Stomach (tissue), 4 donors: Measurements from ENCODE around the gene SPATA12.

Source experiments
- CTCF ChIP-seq, 7 experiments: fragments of 450-650 bp in 4 of 7; fragments of 200-600 bp in 3 of 7; sonication (generic) in 3 of 7; IDR thresholded peaks; one replicate each; pipeline ENCODE4 v1.5.1; 2016 to 2019; ENCODE audit warnings: antibody characterized with exemption in 7 of 7, control low read depth in 2 of 7, mild to moderate bottlenecking in 1 of 7
- POLR2AphosphoS5 ChIP-seq, 3 donors: sonication (generic); formaldehyde crosslinking; IDR thresholded peaks; one replicate each; pipeline ENCODE4 v1.6.1; 2016; ENCODE audit warnings: antibody characterized with exemption in 3 of 3

DNA sequence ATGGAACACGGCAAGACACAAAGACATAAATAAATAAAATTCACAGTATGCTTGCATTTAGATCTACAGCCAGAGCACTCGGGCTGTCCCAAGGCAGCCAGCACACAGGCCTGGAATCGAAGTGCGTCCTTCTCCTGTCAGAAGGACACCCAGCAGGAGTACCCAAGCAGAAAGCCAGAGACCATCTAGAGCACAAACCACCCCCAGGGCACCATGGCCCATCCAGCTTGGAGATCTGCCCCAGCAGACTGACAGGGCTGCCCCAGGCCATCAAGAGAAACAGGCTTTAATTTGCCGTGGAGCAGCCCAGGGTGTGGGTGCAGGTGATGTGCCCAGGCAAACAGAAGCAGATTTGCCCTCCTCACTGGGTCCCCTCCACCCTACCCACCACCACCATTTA is 7.8 kb upstream of the SPATA12 start:
- TF ChIP-seq CTCF (IDR thresholded peaks at IDR 0.05) (no peak), POLR2AphosphoS5 (IDR thresholded peaks at IDR 0.05) (no peak)
